Vagina (tissue), 2 donors: ENCODE results near the gene ADAMTS12.

Experiments used
- POLR2A ChIP-seq, 2 donors: fragments of 450-650 bp; IDR thresholded peaks; one replicate each; pipeline ENCODE4 v1.6.1; 2017; ENCODE audit warnings: antibody characterized with exemption in 2 of 2, mild to moderate bottlenecking in 2 of 2, moderate library complexity in 2 of 2
- POLR2AphosphoS5 ChIP-seq, 2 donors: sonication (generic); formaldehyde crosslinking; IDR thresholded peaks; one replicate each; pipeline ENCODE4 v1.9.0; 2017; ENCODE audit warnings: antibody characterized with exemption in 2 of 2, mild to moderate bottlenecking in 2 of 2, low read depth in 1 of 2; ENCODE audit not compliant: insufficient read depth in 1 of 2
- TF ChIP-seq, protein P1 (sequence below), 3 experiments: fragments of 450-650 bp in 2 of 3; fragments of 200-600 bp in 1 of 3; sonication (generic) in 1 of 3; IDR thresholded peaks; one replicate each; pipeline ENCODE4 v1.5.1; 2017 to 2019; ENCODE audit warnings: antibody characterized with exemption in 3 of 3, mild to moderate bottlenecking in 2 of 3, moderate library complexity in 2 of 3

DNA sequence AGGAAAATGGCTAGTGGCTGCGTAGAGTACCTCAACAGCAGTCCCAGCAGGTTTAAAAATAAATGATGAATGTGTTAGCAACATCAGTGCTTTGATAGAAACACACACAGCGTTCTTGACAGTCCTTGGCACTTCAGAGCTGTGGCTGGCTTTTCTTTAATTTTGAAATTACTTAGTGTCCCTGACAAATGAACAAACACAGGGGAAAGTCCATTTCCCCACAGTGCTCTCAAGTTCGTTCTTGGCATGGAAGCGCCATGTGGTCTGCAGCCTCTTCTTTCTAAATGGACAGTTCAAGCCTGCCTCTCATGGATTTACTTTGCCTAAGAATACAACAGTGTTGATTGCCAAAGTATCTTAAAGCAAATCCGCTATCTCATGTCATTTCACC is 102.2 kb downstream of the ADAMTS12 start:
- TF ChIP-seq, protein P1, sequence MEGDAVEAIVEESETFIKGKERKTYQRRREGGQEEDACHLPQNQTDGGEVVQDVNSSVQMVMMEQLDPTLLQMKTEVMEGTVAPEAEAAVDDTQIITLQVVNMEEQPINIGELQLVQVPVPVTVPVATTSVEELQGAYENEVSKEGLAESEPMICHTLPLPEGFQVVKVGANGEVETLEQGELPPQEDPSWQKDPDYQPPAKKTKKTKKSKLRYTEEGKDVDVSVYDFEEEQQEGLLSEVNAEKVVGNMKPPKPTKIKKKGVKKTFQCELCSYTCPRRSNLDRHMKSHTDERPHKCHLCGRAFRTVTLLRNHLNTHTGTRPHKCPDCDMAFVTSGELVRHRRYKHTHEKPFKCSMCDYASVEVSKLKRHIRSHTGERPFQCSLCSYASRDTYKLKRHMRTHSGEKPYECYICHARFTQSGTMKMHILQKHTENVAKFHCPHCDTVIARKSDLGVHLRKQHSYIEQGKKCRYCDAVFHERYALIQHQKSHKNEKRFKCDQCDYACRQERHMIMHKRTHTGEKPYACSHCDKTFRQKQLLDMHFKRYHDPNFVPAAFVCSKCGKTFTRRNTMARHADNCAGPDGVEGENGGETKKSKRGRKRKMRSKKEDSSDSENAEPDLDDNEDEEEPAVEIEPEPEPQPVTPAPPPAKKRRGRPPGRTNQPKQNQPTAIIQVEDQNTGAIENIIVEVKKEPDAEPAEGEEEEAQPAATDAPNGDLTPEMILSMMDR (IDR thresholded peaks at IDR 0.05) = no peak
- TF ChIP-seq POLR2AphosphoS5 (IDR thresholded peaks at IDR 0.05; ENCODE audit: insufficient read depth in 1 of 2, low read depth in 1 of 2) (no peak), POLR2A (IDR thresholded peaks at IDR 0.05) (no peak)
